Astrocyte (in vitro differentiated cells and primary cell): ENCODE results near the gene FAM98C.

Source experiments
- CTCF ChIP-seq: IDR thresholded peaks from 2 replicates; pipeline ENCODE4 v1.5.1; 2011; ENCODE audit warnings: low read depth, mild to moderate bottlenecking, inconsistent platforms, low read length, moderate library complexity; ENCODE audit not compliant: insufficient read depth
- EZH2 ChIP-seq: IDR thresholded peaks from 2 replicates; pipeline ENCODE4 v1.6.1; 2012; ENCODE audit warnings: mild to moderate bottlenecking, low read length, inconsistent platforms; ENCODE audit not compliant: insufficient read depth

- TF ChIP-seq CTCF (no peak), EZH2 (no peak)
Observed at GRCh38 chr19:38360351-38360750, 42.5 kb upstream of the FAM98C start.
